Epithelial cell of esophagus (primary cell): ENCODE measurements around the gene HECTD2.
"Not testable (repeated sequence)": the region's sequence is repeated elsewhere in the genome, so short reads cannot be mapped to it uniquely, and the experiment has no call there.

ENCODE experiments used
- DNase-seq: peaks from one replicate; pipeline ENCODE4 v3.0.0; 2010; ENCODE audit warnings: low read depth
- H3K4me3 ChIP-seq: 2 replicates; pipeline ENCODE4 v1.5.1; 2011; ENCODE audit warnings: mild to moderate bottlenecking, low read length, control low read depth
- CTCF ChIP-seq: IDR thresholded peaks from 2 replicates; pipeline ENCODE4 v1.5.1; 2011; ENCODE audit warnings: low read depth, mild to moderate bottlenecking, low read length, control low read depth, inconsistent platforms; ENCODE audit not compliant: insufficient read depth; ENCODE audit errors: missing control alignments

Gene HECTD2

GRCh38 chr10:91453535-91453934 lies 43.4 kb downstream of the HECTD2 start:
- no peak for TF ChIP-seq CTCF
- no peak overlapping the region for H3K4me3 ChIP-seq
- DNase-seq = no peak

GRCh38 chr10:91455135-91455534 lies 45.0 kb downstream of the HECTD2 start:
- not testable (repeated sequence) for H3K4me3 ChIP-seq, DNase-seq

GRCh38 chr10:91460681-91461080 lies 50.5 kb downstream of the HECTD2 start:
- DNase-seq = no peak
- no peak overlapping the region for H3K4me3 ChIP-seq
- TF ChIP-seq CTCF = no peak

GRCh38 chr10:91462423-91462822 lies 52.3 kb downstream of the HECTD2 start:
- DNase-seq = no peak
- TF ChIP-seq CTCF = no peak
- H3K4me3 ChIP-seq = no peak overlapping the region

GRCh38 chr10:91464500-91464899 lies 54.4 kb downstream of the HECTD2 start:
- H3K4me3 ChIP-seq = no peak overlapping the region
- DNase-seq = no peak
- no peak for TF ChIP-seq CTCF

- no peak overlapping the region for H3K4me3 ChIP-seq
- DNase-seq = no peak
- TF ChIP-seq CTCF = no peak
Observed at GRCh38 chr10:91465261-91465660, 55.1 kb downstream of the HECTD2 start.

- no peak overlapping the region for H3K4me3 ChIP-seq
- no peak for DNase-seq
- no peak for TF ChIP-seq CTCF
Observed at GRCh38 chr10:91467114-91467513, 57.0 kb downstream of the HECTD2 start.

- no peak for TF ChIP-seq CTCF
- H3K4me3 ChIP-seq = no peak overlapping the region
- DNase-seq = no peak
Observed at GRCh38 chr10:91471602-91472001, 61.5 kb downstream of the HECTD2 start.
